Heart left ventricle (tissue), 16 donors: Measurements from ENCODE around the gene TMEM52. TPM values are rescaled to one million over a fixed set of nuclear protein-coding genes. Genes with fewer than 3 reads are reported as not detected.

Experiments
- ATAC-seq, 4 donors: fragments of 200-7000 bp; cut with Tn5 transposase; one replicate each; pipeline ENCODE4 v1.9.1; 2020 to 2022; ENCODE audit warnings: moderate library complexity in 4 of 4, mild to moderate bottlenecking in 3 of 4, moderate number of reproducible peaks in 1 of 4
- DNase-seq, 5 donors: peaks; one replicate each; pipeline ENCODE4 v3.0.0-alpha.2; 2020
- H3K27ac ChIP-seq, 12 donors: fragments of 200-600 bp; sonication (generic) in 4 of 12; one replicate each; pipeline versions ENCODE4 v1.5.0 to v1.8.0; 2016 to 2022; ENCODE audit warnings: mild to moderate bottlenecking in 2 of 12
- H3K27me3 ChIP-seq, 9 donors: fragments of 200-600 bp; sonication (generic) in 2 of 9; one replicate each; pipeline versions ENCODE4 v1.5.1 to v1.8.0; 2016 to 2022; ENCODE audit warnings: mild to moderate bottlenecking in 3 of 9
- H3K36me3 ChIP-seq, 9 donors: fragments of 200-600 bp; sonication (generic) in 2 of 9; one replicate each; pipeline versions ENCODE4 v1.5.0 to v1.8.0; 2018 to 2022; ENCODE audit warnings: mild to moderate bottlenecking in 2 of 9
- H3K4me1 ChIP-seq, 12 donors: fragments of 200-600 bp; sonication (generic) in 4 of 12; one replicate each; pipeline versions ENCODE4 v1.5.0 to v1.8.0; 2016 to 2022; ENCODE audit warnings: mild to moderate bottlenecking in 3 of 12
- H3K4me3 ChIP-seq, 12 donors: fragments of 200-600 bp; sonication (generic) in 4 of 12; one replicate each; pipeline versions ENCODE4 v1.5.0 to v1.8.0; 2017 to 2022; ENCODE audit warnings: mild to moderate bottlenecking in 9 of 12, moderate library complexity in 4 of 12
- H3K9me3 ChIP-seq, 12 donors: fragments of 200-600 bp; sonication (generic) in 4 of 12; one replicate each; pipeline versions ENCODE4 v1.5.0 to v1.8.0; 2016 to 2022; ENCODE audit warnings: mild to moderate bottlenecking in 1 of 12
- CTCF ChIP-seq, 12 donors: fragments of 200-600 bp; sonication (generic) in 4 of 12; IDR thresholded peaks; one replicate each; pipeline versions ENCODE4 v1.5.0 to v1.8.0; 2018 to 2022; ENCODE audit warnings: antibody characterized with exemption in 12 of 12, mild to moderate bottlenecking in 5 of 12
- POLR2A ChIP-seq, 2 donors: fragments of 450-650 bp; IDR thresholded peaks; one replicate each; pipeline ENCODE4 v1.6.1; 2017; ENCODE audit warnings: antibody characterized with exemption in 2 of 2, mild to moderate bottlenecking in 2 of 2, moderate library complexity in 2 of 2
- WGBS, 4 donors: extraction: QIAGEN DNeasy Blood & Tissue Kit in 2 of 4; methylation state at CpG; one replicate each; pipeline versions ENCODE4 v1.1.5 to v1.1.7; 2013 to 2018; 5-methylcytosine and 5-hydroxymethylcytosine counted together
- intact Hi-C, 10 donors: fragments of 100-400 bp; cut with DNase I; formaldehyde crosslinking; loops; one replicate each; pipeline versions ENCODE4 v1.11.1 to v1.14.2; 2022
- polyA plus RNA-seq, 2 donors: library from polyadenylated mRNA; stranded (reverse); fragments of 200-250 nt; gene quantifications; one replicate each; pipeline ENCODE4 v1.2.3, GENCODE V29; 2013
- total RNA-seq, 9 donors: library from RNA; depleted of rRNA in 2 of 9; stranded (reverse); fragments of >200 nt in 2 of 9; fragmentation: NEBNext Ultra II Directional in 3 of 9; extraction: Animal tissue kit (Norgen Biotek cat#: 25700) in 3 of 9; gene quantifications; one replicate each; pipeline versions ENCODE4 v1.1.0 to v1.2.4, GENCODE V29; 2016 to 2023
- donor health status: ischemic (EF 13 %, LVEDD 7.1; RV severe dilation, severe dysfunction).
- donor health status: healthy with polysubstance abuse.
- donor health status: DM: no; HTN: yes; CAD: no.
- donor health status: DM: no; HTN: no; CAD: no.
- donor health status: ischemic (EF 25% LVEDD 6.9; RV normal size, moderate dysfunction).
- donor health status: ischemic (EF 25% LVEDD 5.7; RV mildly dilated, moderate dysfunction).
- donor health status: healthy.
- donor health status: DM: yes; HTN: yes; CAD: no.
- donor health status: ischemic (EF 35%, LVEDD 5.7; RV mildly dilated, moderate dysfunction).
- donor health status: nonischemic (EF 11% LVEDD 7.7; RV severe dilation, severe dysfunction).
- donor health status: DM: yes; HTN: yes; CAD: no.
- donor health status: PGD.
- donor health status: ischemic (EF 29% LVEDD 5.4; RV normal size, mild dysfunction).
- donor health status: nonischemic (EF 23%, LVEDD 6.1; RV moderate dilation, normal function).

TMEM52 gene
- total and polyA plus RNA-seq, 11 donors = 0.35 to 7.9 (median 1.1) TPM

GRCh38 chr1:1926886-1927660, 8.0 kb upstream of the TMEM52 start:
- intact Hi-C loops = no loop called here
- H3K27me3 ChIP-seq = no peaks in the 10 kb centered on the region
- TF ChIP-seq CTCF (IDR thresholded peaks at IDR 0.05) = no peak
- TF ChIP-seq POLR2A (IDR thresholded peaks at IDR 0.05) = no peak
- no peaks in the 10 kb centered on the region for H3K9me3 ChIP-seq
- H3K4me1 ChIP-seq = peaks cover 0 to 19% (median 9%) of the 10 kb centered on the region in 12 donors
- no peak overlapping the region for H3K4me3 ChIP-seq
- WGBS, 4 donors = 80 to 87% (median 82%) methylated on average over 17 to 21 of the region's 21 CpGs
- ATAC-seq (no peak), DNase-seq (peak in 2 of 5 donors; percentile 4 to 13)
- H3K36me3 ChIP-seq = no peaks in the 10 kb centered on the region
- H3K27ac ChIP-seq = peak overlapping the region in 2 of 12 donors; percentile 11 to 56

GRCh38 chr1:1926346-1926811, 7.3 kb upstream of the TMEM52 start:
- ATAC-seq (no peak), DNase-seq (peak in 2 of 5 donors; percentile 7 to 15)
- Histone ChIP-seq H3K9me3 (no peaks in the 10 kb centered on the region), H3K4me1 (peaks cover 0 to 19% (median 9%) of the 10 kb centered on the region in 12 donors), H3K36me3 (no peaks in the 10 kb centered on the region), H3K27me3 (no peaks in the 10 kb centered on the region), H3K4me3 (no peak overlapping the region), H3K27ac (no peak overlapping the region)
- intact Hi-C loops = no loop called here
- TF ChIP-seq CTCF (IDR thresholded peaks at IDR 0.05) = no peak
- TF ChIP-seq POLR2A (IDR thresholded peaks at IDR 0.05) = no peak
- 84 to 85% (median 85%) methylated on average over 18 to 26 of the region's 26 CpGs for WGBS, 4 donors

- ATAC-seq (no peak), DNase-seq (peak in 2 of 5 donors; percentile 4 to 14)
- WGBS, 4 donors = 69 to 89% (median 82%) methylated on average over 16 to 27 of the region's 27 CpGs
- no peak overlapping the region for H3K27ac ChIP-seq
- H3K9me3 ChIP-seq = no peaks in the 10 kb centered on the region
- H3K4me3 ChIP-seq = no peak overlapping the region
- peaks cover 0 to 19% (median 9%) of the 10 kb centered on the region in 12 donors for H3K4me1 ChIP-seq
- no peaks in the 10 kb centered on the region for H3K36me3 ChIP-seq
- intact Hi-C loops = no loop called here
- TF ChIP-seq CTCF (IDR thresholded peaks at IDR 0.05) (no peak), POLR2A (IDR thresholded peaks at IDR 0.05) (no peak)
- H3K27me3 ChIP-seq = no peaks in the 10 kb centered on the region
Measured at GRCh38 chr1:1925437-1926345, 6.6 kb upstream of the TMEM52 start.

DNA sequence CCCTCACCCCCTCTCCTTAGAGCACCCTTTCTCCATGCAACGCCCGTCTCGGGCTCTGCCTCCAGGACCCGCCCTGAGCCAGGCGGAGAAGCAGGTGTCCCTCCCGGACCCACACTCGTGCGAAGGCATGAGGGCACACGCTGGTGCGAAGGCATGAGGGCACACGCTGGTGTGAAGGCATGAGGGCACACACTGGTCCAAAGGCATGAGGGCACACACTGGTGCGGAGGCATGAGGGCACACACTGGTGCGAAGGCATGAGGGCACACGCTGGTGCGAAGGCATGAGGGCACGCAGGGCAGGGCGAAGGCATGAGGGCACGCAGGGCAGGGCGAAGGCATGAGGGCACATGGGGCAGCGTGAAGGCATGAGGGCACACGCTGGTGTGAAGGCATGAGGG, 5.8 kb upstream of the TMEM52 start:
- no peaks in the 10 kb centered on the region for H3K36me3 ChIP-seq
- no peak overlapping the region for H3K27ac ChIP-seq
- no peaks in the 10 kb centered on the region for H3K27me3 ChIP-seq
- 94 to 96% (median 94%) methylated on average over 21 of the region's 21 CpGs for whole genome bisulfite sequencing, 4 donors
- no peak for ATAC-seq
- no peaks in the 10 kb centered on the region for H3K9me3 ChIP-seq
- peak in 1 of 5 donors; percentile 5 for DNase-seq
- intact Hi-C loops = no loop called here
- H3K4me3 ChIP-seq = no peak overlapping the region
- TF ChIP-seq POLR2A (IDR thresholded peaks at IDR 0.05) (no peak), CTCF (IDR thresholded peaks at IDR 0.05) (no peak)
- H3K4me1 ChIP-seq = peaks cover 0 to 20% (median 10%) of the 10 kb centered on the region in 12 donors
